Endometrial microvascular endothelial cells (primary cell): ENCODE results near the gene GHRH. TPM values are rescaled to one million over a fixed set of nuclear protein-coding genes. Genes with fewer than 3 reads are reported as not detected.

Source experiments
- in situ Hi-C: cut with HindIII; loops from 2 replicates; pipeline ENCODE4 v1.10.0; 2017; ENCODE audit warnings: low sequenced_read_pairs, low pct_unique_long_range_greater_than_20kb; ENCODE audit errors: inconsistent ontology term
- total RNA-seq: library from RNA; depleted of rRNA; stranded (reverse); fragments of >200 nt; gene quantifications from one replicate; pipeline ENCODE4 v1.2.3, GENCODE V29; 2015; ENCODE audit errors: inconsistent ontology term

Gene GHRH, protein sequence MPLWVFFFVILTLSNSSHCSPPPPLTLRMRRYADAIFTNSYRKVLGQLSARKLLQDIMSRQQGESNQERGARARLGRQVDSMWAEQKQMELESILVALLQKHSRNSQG
- not detected for total RNA-seq

DNA sequence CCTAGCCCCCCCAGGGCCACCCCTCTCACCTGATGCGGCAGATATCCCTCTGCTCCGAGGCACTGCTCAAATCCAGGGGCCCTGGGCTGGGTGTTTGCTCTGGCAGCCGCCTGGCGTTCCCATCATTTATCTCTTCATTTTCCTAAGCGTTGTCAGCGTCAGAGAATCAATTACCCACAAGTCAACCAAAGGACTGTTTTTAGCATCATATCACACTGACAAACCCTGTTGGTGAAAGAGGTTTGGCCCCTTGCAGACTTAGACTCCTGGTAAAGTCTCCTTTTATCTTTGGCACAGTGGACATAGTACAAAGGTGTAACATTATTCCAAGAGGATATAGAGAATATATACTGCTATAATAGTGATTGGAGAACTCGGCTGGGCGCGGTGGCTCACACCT, at the start of gene GHRH:
TSS of gene GHRH (minus strand) at position 101 of the 400 bp plus-strand sequence. CDS start 4,925 bp downstream, outside the sequence.
- in situ Hi-C loops = loop anchor here (25.0 kb wide), 1 partner anchor 251 kb away; the partner anchor contains the start of gene NNAT

DNA sequence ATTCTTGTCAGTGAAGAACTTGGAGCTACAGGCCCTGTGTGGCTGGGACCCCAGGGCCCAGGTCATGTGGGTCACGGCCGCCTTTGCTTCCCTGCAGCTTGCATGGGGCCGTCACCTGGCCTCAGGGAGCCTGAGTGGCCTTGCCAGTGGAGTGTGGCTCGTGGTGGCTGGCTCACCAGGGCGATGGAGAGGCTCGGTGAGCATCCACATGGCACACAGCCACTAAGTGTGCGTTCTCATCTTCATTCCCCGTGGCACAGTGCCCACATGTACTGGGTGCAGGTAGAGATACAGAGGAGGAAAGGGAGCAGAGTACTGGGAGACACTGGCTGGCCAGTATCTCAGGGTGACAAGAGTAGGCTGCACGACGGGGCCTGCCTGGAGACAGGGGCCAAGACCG, 49.3 kb upstream of the GHRH start:
- in situ Hi-C loops = no loop called here

DNA sequence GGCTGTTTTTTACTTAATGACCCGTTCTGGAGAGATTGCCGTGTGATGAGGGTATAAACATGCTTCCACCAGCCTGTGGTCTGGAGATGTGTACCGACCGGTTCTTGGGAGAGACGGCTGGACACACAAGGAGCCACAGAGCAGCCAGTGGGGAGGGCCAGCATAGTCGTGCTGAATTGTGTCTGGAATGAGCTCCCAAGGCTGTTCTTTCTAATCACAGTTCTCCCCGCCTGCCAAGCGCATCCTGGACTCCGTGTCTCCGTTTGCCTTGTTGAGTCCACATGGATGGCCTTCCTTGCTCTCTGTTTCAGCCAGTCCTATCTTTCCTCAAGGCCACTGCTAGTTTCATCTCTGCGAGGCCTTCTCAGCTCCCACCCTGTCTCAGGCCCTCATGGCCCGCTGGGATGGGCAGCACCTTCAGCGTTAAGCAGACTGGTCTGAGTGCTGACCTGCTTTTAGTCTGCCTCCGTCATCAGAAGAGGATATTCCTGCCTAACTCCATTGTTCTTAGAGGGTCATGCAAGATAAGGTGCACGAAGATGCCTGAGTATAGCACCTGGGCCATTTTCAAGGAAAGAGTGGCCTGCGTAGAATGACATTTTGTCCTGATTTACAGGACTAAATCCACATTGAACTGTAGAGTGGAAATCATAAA, 48.4 kb upstream of the GHRH start:
- in situ Hi-C loops = no loop called here

DNA sequence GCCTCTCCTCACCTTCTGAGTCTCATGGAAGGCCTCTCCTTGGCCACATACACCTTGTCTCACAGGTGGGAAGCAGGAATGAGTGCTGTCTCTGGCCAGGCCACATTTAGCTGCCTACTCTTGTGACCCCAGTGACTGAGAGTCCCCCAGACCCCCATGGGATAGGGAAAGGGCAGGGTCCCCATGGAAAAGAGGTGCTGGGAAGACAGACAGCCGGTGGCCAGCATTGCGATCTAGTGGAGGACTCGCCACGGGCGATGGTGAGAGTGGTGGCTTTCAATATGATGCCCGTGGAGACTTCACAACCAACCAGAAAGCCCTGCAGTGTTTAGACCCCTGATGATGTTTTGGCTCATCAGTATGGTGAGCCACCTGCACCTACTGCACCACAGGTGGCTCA, 47.7 kb upstream of the GHRH start:
- in situ Hi-C loops = no loop called here

DNA sequence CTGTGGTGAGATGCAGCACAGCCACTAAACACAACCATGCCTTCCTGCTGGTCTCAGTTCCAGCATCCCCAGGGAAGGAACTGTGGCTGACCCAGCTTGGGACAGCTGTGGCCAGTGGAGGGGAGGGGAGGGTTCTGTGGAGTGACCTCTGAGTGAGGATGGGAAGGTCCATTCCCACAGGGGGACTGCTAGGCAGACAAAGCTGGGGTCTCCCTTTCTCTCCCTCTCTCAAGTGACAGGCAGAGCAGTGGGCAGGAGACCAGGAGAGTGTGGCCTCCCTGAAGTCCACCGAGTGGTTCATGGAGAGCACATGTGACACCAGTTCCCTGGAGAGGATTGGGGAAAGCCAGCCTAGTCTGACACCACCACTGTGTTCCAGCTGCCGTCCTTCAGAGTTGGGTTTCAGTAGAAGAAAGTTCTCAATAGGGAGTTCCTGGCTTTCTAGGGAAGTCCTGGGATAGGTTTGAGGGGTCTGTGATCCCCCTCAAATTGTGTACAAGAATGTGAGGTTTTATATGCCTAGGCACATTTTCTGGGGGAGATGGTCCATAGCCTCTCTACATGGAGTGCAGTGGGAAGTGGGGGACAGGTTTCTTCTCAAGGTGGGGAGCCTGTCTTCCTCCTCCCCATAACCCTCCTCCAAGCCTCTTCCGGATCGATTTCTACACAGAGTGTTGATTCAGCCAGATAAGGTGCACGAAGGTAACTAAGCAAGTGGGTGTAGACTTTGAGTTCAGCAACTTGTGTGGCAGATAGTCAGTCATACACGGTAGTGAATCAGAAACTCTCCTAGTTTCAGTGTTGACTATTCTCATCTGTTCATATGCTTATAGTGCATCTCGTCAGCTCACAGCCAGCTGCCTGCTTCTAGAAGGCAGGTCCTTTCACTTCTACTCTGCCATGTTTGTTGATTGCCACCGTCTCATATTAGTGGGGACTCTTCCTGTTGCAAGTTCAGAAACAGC, 46.8 kb upstream of the GHRH start:
- in situ Hi-C loops = no loop called here

DNA sequence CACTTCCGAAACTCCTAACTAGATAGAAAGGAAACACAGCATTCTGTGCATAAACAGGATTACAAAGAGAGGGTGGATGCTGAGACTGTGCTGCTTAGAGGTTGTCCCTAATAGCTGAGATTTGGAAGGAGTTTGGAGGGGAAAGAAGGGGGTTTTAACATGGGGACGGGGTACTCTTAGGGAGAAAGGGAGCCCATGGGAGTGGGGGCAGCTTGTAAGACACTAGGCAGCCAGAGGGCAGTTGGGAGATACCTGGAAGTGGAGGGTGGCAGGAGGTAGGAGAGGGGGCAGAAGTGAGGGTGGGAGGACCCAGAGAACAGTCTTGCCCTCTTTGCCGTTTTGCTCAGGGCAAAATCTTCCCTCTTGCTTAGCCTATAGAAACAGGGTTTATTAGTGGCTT, 44.2 kb upstream of the GHRH start:
- in situ Hi-C loops = no loop called here

DNA sequence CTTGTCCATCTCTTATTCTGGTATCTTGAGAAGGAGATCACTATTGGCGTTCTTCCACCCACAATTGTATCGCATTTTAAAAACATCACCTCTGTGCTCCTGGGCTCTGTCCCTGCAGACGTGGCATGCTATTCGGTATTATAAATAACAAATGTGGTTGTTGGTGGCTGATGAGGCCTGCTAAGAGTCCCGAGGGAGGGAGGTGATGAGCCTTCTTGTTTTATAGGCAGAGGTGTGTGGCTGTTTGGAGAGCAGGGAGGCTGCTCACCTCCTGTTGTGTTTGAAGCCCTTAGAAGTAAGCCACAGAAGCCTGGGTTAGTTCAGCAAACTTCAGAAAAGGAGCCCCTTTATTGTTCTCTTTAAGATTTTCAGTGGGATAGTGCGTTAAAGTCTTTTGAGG, 43.5 kb upstream of the GHRH start:
- in situ Hi-C loops = no loop called here

DNA sequence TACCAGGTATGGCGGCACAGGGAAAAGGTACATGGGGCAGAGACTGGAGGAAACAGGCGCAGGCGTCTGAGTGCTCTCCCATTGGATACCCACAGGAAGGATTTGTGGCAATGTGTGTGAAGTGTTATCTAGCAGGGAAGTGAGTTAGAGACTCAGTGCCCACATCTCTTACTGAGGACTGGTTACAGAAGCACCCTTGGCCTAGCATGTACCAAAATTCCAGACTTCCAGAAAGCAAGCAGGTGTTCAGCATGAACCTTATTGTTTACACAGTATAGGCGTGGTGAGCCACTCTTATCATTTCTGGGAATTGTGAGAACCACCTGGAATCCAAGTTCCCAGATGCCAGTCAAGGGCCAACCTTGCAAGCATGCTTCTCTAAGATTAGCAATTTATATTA, 42.0 kb upstream of the GHRH start:
- in situ Hi-C loops = no loop called here

DNA sequence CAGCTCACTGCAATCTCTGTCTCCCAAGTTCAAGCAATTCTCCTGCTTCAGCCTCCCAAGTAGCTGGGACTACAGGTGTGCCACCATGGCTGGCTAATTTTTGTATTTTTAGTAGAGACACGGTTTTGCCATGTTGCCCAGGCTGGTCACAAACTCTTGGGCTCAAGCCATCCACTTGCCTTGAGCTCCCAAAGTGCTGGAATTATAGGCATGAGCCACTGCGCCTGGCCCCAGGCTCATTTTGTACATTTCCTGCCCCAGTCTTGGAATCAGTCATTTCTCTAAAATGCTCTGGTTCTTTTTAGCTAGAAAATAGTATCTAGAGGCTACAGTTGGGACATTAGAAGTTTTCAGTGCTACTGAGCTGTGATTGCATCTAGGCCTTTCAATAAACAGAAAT, 41.4 kb upstream of the GHRH start:
- in situ Hi-C loops = no loop called here

DNA sequence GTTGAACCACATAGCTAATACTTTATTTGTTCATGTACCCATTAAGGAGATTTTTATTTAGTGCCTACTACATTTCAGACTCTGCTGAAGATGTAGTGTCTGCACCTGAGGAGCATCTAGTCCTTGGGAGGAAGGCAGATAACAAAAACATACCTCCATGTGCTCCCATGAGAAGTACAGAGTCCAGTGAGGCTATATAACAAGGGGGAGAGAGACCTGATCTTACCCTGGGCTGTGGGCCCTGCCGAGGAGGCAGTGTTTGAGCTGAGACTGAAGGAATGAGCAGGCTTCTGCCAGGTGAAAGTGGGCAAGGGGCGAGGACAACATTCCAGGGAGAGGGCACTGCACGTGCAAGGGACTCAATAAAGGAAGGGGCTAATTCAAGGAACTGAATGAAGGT, 39.9 kb upstream of the GHRH start:
- in situ Hi-C loops = no loop called here

DNA sequence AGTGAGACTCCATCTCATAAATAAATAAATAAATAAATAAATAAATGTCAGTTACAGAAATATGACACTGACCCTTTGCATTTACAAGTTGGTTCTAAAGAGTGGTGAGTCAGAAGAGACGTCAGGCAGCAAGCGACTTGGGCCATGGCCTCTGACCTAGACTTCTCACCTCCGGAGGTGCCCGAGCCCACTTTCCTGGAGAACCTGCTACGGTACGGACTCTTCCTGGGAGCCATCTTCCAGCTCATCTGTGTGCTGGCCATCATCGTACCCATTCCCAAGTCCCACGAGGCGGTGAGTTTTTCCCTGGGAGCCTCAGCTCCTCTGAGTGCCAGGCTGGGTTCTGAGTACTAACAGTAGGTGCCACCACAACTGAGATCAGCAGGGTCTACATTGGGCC, 39.5 kb upstream of the GHRH start:
- in situ Hi-C loops = no loop called here

DNA sequence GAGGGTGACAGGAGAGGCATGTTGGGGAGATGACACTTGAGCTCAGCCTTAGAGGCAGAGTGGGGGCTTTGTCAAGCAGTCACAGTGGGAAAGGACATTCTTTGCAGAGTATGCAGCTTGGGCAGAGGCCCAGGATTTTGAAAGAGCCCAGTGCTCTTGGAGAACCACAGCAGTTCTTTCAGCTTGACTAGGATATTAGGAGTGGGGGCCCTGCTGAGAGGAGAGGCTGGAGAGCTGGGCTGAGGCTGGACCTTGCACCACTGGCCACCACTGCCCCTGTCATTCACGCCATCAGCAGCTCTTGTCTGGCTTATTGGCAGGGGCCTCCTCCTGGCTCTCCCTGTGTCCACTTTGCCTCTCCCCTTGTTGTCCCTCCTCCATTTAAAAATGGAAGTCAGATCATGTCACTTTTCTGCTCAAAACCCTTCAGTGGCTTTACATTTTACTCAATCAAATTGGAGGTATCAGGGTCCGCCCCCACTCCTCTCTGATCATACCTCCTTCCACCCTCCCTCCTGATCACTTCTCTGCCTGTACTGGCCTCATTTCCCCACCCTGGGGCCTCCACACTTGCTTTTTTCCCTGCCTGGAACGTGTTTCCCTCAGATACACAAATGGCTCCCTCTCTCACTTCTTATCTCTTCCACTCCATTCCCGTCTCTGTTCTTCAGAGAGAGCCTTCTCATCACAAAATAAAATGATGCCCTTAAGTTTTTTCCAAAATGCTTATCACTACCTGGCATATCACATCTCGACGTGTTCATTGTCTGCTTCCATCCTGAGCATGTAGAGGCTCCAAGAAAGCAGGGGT, 38.3 kb upstream of the GHRH start:
- in situ Hi-C loops = no loop called here

DNA sequence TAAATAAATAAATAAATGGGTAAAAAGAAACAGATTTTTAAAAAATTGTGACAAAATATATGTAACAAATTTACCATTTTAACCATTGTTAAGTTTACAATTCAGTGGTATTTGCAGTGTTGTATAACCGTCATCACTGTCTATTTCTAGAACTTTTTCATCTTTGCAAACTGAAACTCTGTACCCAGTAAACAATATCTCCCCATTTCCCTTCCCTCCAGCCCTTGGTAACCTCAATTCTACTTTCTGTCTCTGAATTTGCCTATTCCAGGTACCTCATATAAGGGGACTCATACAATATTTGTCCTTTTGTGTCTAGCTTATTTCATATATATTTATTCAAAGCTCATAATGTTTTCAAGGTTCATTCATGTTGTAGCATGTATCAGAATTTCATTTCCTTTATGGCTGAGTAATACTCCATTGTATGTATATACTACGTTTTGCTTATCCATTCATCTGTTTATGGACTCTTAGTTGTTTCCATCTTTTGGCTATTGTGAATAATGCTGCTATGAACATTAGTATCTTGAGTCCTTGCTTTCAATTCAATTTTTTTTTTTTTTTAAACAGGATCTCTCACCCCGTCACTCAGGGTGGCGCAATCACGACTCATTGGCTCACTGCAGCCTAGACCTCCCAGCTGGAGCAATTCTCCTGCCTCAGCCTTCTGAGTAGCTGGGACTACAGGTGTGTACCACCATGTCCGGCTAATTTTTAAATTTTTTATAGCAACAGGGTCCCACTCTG, 36.8 kb upstream of the GHRH start:
- in situ Hi-C loops = no loop called here

DNA sequence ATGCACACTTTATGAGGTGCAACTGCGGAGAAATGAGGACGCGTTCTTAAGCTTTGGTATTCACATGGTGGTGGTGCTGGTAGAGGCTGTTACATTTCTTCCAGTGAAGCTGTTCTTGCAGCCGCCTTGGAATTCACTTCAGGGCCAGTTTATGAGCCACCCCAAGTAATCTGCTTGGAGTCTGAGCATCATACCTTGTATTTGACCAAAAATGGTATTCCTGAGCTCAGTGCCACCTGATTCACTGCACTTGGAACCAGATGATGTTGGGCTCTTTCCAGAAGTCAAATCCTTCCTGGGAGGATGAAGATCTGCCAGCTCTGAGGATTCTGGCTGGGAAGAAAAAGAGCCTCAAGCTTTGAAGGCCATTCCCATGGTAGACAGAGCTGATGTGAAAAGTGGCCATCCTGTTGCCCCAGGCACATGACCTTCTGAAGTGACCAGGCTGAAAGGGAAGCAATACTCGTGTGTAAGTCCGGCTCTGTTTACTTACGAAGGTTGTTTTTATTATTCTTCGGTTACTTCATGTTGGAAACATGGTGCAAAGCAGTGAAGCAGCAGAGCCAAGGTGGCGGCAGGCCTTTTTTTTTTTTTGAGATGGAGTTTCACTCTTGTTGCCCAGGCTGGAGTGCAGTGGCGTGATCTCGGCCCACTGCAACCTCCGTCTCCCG, 35.6 kb upstream of the GHRH start:
- in situ Hi-C loops = no loop called here

DNA sequence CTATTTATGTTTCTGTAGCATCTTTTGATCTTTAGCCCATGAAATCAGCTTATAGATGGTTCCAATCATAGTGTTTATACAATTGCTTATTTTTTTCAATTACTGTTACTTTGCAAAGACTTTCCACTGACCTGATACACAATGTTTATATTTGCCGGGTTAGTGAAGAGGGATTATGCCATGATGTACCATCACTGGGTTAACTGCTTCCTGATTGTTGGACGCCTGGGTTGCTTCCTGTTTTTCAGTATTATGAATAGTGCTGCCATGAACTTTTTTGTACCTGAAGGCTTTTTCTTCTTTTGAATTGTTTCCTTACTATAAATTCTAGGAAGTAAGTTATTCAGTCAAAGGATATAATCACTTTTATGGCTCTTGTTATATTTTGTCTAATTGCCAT, 34.8 kb upstream of the GHRH start:
- in situ Hi-C loops = no loop called here

DNA sequence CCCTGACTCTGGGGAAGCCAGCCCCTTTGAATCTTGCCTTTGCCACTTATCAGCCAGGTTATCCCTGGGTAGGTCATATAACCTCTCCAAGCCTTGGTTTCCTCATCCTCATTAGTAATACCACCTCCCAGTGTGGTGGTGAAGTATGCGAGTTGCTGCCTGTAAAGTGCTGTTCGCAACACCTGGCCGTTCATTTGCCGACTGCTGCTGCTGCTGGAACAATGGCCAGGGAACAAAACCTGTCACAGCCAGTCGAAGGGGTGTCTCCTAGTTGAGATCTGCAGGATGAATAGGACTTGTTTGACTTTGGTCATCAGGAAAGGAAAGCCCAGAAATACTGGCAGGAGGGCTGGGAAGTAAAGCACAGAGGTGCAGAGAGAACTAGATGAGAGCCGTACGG, 34.0 kb upstream of the GHRH start:
- in situ Hi-C loops = no loop called here

DNA sequence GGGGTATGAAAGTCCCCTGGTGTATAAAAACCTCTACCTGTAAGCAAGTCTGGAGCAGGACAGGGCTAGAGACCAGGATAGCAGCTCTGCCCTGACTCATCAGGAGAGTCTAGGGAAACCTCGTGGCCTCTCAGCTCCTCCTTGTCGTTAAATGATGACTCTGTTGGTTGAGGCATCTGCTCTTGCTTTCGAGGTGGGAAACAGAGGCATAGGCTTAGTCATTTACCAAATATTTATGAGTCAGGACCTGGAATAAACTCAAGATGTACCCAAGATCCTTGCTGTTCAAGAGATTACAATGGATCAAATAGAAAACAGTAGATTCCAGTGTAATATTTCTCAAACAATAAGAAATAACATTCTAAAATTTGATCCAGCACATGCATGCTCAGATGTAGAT, 33.4 kb upstream of the GHRH start:
- in situ Hi-C loops = no loop called here
